Measurements from ENCODE around the gene LRCH3.

DNA sequence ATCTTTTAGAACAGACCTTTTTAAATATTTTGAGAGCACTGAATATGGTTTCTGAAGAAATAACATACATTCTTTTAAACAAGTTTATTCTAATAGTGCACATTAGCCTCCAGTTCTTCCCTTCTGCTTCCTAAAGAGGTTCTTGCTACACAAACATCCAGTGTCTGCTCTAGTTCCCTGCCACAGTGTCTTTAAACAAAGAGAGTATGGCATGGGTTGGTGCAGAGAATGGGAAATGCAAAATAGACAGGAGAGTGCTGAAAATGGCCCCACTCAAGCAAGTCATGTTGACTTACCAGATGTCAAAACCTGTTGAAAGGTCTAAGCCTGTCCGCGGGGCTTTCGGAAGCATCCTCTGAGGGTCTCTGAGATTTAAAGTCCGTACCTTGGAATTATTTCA, 86.8 kb downstream of the LRCH3 start:
- TF ChIP-seq CTCF (IDR thresholded peaks at IDR 0.05) (no peak), POLR2A (IDR thresholded peaks at IDR 0.05) (no peak)

Data from upper lobe of left lung (tissue), 4 donors.